NCI-H226 (cell line): ENCODE results near the gene FMO4.
"Not testable (repeated sequence)": the region's sequence is repeated elsewhere in the genome, so short reads cannot be mapped to it uniquely, and the experiment has no call there.

Source experiments
- DNase-seq: peaks from one replicate; pipeline ENCODE4 v3.0.0-alpha.2; 2015

Gene FMO4, protein sequence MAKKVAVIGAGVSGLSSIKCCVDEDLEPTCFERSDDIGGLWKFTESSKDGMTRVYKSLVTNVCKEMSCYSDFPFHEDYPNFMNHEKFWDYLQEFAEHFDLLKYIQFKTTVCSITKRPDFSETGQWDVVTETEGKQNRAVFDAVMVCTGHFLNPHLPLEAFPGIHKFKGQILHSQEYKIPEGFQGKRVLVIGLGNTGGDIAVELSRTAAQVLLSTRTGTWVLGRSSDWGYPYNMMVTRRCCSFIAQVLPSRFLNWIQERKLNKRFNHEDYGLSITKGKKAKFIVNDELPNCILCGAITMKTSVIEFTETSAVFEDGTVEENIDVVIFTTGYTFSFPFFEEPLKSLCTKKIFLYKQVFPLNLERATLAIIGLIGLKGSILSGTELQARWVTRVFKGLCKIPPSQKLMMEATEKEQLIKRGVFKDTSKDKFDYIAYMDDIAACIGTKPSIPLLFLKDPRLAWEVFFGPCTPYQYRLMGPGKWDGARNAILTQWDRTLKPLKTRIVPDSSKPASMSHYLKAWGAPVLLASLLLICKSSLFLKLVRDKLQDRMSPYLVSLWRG

GRCh38 chr1:171313835-171314320 is at the start of gene FMO4:
Gene FMO4 (plus strand): TSS chr1:171314183. CDS start chr1:171319826, 5,643 bp downstream.
- DNase-seq = peak; percentile 97

GRCh38 chr1:171265686-171266085 is 48.3 kb upstream of the FMO4 start:
- no peak for DNase-seq

DNA sequence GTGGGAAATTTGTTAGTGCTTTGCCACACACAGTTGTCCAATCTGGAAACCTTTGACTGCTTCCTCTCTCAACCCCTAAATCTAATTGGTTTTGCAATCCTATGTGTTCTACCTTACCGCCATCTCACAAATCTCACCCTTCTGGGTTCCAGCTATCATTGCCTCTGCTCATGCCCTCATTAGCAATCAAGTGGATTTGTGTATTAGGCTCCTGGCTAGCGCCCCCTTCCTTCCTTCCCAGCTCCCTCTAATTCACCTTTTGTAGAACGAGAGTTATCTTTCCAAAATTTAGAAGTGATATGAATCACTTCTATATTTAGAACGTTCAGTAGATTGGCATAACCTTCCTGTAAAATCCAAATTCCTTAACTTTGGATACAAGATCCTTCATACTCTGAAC is 47.1 kb upstream of the FMO4 start:
- no peak for DNase-seq

- DNase-seq = no peak
Observed at GRCh38 chr1:171267391-171267790, 46.6 kb upstream of the FMO4 start.

- no peak for DNase-seq
Observed at GRCh38 chr1:171270806-171271205, 43.2 kb upstream of the FMO4 start.

GRCh38 chr1:171277534-171277933 is 36.4 kb upstream of the FMO4 start:
- no peak for DNase-seq

DNA sequence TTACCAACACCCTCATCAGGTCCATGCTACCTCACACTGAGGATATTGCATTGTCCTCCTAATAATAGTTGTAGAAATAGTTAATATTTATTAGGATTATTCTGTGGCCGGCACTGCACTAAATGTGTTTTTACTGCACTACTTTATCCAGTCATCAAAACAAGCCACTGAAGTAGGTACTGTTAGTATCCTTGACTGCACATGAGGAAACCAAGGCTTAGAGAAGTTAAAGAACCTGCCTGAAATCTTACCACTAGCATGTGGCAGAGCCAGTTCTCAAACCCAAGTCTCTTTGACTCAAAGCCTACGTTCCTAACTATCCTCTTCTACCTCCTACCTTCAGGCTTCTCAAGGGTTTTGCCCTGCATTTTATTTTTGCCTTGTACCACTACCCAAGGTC is 34.7 kb upstream of the FMO4 start:
- DNase-seq = no peak

DNA sequence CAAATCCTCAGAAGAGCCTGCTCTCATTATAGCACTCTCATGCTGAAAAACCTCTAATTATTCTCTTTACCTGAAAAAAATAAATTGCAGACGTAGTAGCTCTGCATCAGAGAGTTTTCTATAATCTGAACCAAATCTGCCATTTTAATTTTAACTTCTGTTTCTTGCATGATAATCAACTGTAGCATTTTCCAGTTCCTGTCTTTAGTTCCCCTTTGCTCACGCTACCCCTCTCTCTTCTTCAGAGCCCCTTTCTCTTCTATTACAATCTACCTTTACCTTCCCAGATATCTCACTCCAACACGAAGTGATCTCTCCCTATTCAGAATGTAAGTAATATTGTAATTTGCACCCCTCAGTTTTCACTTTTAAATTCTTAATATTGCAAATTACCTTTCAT is 34.3 kb upstream of the FMO4 start:
- no peak for DNase-seq

DNA sequence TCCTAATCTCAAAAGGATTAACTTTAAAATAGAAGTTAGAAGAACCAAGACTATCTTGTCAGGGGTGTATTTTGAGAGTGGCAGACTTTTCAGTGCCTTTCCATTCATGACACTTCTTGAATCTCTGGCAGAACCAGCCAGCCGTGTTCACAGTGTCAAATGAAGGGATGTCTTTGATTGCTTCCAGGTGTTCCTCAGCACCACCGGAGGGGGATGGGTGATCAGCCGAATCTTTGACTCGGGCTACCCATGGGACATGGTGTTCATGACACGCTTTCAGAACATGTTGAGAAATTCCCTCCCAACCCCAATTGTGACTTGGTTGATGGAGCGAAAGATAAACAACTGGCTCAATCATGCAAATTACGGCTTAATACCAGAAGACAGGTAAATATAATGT is 33.4 kb upstream of the FMO4 start:
- no peak for DNase-seq

DNA sequence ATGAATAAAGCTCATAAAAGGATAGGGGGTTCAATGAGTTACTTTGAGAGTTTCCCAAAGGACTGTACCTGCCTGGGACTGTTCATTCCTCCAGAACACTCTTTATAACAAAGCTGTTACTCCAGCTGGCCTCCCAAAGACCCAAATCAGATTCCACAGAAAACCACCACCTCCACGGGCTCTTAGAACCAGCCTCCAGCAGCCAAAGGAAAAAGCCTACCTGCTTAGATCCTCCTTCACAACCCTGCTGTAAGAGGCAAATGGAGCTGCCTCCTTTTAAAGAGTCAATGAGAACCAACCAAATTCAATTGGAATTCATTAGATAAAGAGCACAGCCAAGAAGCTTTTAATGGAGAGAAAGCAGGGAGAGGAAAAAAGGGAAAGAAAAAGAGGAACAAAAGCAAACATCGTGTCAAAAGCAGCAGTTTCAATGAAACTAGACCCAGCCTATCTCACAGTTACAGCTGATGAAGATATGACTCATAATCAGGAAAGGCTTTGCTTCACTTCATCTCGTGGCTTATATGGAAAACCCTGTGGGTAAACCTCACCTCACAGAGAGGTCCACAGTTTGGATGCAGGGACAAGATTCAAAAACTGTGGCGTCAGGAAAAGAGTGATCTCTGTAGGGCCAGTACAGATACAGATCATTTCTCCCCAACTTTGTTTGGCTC is 27.8 kb upstream of the FMO4 start:
- peak; percentile 9 for DNase-seq

DNA sequence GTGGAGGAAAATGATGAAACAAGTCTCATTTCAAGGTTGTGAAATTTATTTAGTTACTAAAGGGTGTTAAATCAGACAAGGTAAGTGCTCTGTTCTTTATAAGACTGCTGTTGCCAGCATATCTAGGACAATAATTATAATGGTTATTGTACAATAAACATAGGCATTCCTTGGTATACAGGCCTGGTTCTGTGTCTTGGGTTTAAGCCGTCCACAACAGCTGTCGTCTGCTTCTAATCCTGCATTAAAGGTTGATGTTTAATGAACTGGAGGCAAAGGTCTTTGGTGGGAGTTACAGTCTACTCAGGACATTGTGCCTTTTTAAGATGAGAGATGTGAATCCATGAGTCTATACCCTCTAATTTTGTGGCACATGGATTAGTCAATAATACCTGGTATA is 23.4 kb upstream of the FMO4 start:
- no peak for DNase-seq

DNA sequence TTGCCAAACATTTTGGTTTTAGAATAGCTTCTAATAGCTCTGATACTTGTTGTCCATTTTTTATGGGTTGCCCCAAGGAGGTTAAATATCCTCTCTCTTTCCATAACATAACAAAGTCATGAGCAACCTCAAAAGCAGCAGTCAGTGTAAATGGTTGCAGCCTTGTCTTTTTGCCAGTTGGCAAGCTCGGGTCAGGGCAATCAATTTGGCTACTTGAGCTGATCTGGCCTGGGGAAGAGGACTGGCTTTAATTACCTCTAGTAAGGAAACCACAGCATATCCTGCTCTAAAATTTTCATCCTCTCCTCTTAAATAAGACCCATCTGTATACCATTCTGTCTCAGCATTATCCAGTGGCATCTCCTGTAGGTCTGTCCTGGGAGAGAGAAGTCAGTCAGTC is 21.2 kb upstream of the FMO4 start:
- no peak for DNase-seq

GRCh38 chr1:171295383-171295782 is 18.6 kb upstream of the FMO4 start:
- not testable (repeated sequence) for DNase-seq

DNA sequence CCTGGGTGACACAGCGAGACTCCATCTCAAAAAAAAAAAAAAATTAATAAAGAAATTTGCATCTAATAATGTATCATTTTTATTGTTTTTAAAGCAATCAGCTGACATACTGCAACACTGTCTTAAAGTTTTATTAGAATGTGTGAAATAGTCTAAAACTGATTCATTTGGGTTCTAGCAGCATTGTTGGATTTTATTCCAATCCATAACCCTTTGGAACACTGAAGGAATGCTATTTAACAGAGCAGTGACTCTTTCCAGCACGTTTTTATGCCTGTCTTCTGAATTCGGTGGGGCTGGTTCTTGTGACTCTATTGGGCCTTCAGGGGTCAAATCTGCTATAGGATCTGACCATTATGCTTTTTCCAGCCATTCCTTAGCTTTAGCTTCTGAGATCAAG is 18.2 kb upstream of the FMO4 start:
- no peak for DNase-seq

DNA sequence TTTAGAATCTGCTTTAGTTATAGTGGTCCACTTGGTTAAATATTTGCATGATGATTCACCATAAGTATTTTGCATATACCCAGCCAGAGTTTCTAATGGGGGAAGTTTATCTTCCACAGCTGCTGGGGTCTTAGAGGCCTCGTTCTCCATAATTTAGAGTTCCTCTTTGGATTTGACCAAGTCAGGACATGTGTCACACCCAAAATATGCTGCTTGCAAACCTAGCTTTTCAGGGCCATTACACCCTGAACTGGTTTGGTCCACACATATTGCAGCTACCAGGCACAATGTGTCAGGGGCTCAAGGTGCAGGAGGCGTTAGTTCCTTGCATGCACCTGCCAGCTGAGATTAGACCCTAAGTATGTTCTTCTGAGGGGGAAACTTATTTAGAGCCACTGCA is 17.1 kb upstream of the FMO4 start:
- no peak for DNase-seq

DNA sequence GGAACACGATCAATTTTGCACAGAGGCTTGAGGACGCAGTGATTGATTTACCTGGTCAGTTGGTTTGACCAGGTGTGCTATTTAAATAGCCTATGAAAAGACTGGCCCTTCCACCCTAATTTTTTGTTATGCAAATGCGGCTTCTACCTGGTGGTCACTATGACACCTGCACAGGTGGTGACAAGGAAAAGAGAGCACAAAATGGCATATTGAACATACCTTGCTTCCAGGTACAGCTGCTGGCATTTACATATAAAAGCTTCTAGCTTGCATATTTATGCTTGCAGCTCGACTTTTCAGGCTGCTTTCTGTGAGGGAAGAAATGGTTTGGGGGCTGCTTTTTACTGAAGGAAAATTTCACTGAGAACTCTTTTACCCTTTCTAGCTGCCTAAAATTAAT is 15.3 kb upstream of the FMO4 start:
- DNase-seq = no peak

GRCh38 chr1:171299342-171299741 is 14.6 kb upstream of the FMO4 start:
- DNase-seq = no peak

DNA sequence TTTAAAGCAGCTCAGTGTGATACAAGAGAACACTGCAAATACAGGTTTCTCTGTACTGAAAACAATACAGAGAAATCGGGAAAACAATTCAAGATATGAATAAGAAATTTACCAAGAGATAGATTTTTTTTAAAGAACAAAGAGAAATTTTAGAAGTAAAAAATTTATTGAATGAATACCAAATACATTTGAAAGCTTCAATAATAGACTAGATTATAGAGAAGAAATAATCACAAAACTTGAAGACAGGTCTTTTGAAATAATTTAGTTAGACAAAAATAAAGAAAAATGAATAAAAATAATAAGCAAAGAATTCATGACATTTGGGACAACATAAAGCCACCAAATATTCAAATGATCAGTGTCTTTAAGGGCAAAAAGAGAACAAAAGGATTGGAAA is 13.6 kb upstream of the FMO4 start:
- DNase-seq = no peak

DNA sequence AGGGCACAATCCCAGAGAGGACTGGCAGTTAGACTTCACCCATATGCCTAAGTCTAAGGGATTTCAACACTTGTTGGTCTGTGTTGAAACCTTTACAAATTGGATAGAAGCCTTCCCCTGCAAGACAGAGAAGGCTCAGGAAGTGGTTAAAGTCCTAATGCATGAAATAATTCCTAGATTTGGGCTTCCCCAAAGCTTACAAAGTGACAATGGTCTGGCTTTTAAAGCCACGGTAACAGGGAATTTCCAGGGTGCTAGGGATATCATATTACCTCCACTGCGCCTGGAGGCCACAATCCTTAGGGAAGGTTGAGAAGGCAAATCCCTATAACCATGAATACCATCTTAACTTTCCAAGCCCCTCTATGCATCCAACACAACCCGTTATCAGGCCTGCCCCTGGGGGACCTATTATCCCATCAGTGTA is 3.3 kb upstream of the FMO4 start:
- peak; percentile 11 for DNase-seq

- DNase-seq = no peak
Observed at GRCh38 chr1:171311771-171312558, 2.0 kb upstream of the FMO4 start.

- no peak for DNase-seq
Observed at GRCh38 chr1:171313319-171313834, 606 bp upstream of the FMO4 start.

GRCh38 chr1:171329251-171329650 is 15.3 kb downstream of the FMO4 start:
- DNase-seq = no peak
